Gastrocnemius medialis (tissue), 4 donors: Measurements from ENCODE around the gene SLC36A1.

Experiments
- POLR2A ChIP-seq, 2 donors: fragments of 450-650 bp; IDR thresholded peaks; one replicate each; pipeline ENCODE4 v1.6.1; 2017; ENCODE audit warnings: antibody characterized with exemption in 2 of 2, mild to moderate bottlenecking in 2 of 2, moderate library complexity in 2 of 2
- TF ChIP-seq, protein P1 (sequence below), 5 experiments: fragments of 450-650 bp in 3 of 5; fragments of 200-600 bp in 2 of 5; sonication (generic) in 2 of 5; IDR thresholded peaks in 4 of 5; conservative IDR thresholded peaks in 1 of 5; 1 replicate in 4 of 5; 2 replicates in 1 of 5; pipeline ENCODE4 v1.5.1; 2016 to 2019; ENCODE audit warnings: antibody characterized with exemption in 5 of 5, mild to moderate bottlenecking in 3 of 5, moderate library complexity in 3 of 5

DNA sequence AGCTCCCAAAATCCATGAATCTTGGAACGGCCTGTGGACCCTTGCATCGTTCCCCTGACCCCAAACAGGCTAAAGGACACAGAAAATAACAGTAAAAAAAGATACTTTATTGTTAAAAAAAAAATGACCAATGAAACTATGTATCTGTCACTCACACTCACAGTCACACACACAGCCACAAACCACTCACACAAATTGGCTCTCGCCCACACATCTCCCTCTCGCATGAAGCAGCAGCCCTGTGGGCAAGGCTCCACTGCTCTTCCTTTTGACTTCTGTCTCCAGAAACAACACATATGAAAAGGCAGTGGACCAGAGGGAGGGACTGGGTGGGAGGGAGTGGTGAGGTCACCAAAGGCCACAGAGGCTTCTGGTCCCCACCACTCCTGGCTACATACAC lies 56.6 kb downstream of the SLC36A1 start:
- TF ChIP-seq, protein P1, sequence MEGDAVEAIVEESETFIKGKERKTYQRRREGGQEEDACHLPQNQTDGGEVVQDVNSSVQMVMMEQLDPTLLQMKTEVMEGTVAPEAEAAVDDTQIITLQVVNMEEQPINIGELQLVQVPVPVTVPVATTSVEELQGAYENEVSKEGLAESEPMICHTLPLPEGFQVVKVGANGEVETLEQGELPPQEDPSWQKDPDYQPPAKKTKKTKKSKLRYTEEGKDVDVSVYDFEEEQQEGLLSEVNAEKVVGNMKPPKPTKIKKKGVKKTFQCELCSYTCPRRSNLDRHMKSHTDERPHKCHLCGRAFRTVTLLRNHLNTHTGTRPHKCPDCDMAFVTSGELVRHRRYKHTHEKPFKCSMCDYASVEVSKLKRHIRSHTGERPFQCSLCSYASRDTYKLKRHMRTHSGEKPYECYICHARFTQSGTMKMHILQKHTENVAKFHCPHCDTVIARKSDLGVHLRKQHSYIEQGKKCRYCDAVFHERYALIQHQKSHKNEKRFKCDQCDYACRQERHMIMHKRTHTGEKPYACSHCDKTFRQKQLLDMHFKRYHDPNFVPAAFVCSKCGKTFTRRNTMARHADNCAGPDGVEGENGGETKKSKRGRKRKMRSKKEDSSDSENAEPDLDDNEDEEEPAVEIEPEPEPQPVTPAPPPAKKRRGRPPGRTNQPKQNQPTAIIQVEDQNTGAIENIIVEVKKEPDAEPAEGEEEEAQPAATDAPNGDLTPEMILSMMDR (IDR thresholded peaks at IDR 0.05 in 4 of 5, conservative IDR thresholded peaks at IDR 0.05 in 1 of 5), result no peak
- no peak for TF ChIP-seq POLR2A (IDR thresholded peaks at IDR 0.05)
